HG03558 (cell line): ENCODE results near the gene STPG1.
"Not testable (repeated sequence)": the region's sequence is repeated elsewhere in the genome, so short reads cannot be mapped to it uniquely, and the experiment has no call there.

Source experiments
- ATAC-seq: cut with Tn5 transposase; IDR thresholded peaks from one replicate; pipeline ENCODE4 v1.9.1; 2021; ENCODE audit warnings: moderate number of reproducible peaks; ENCODE audit not compliant: unreplicated experiment; ENCODE audit errors: extremely low read depth

STPG1 gene

GRCh38 chr1:24413350-24414163 lies at the start of gene STPG1:
STPG1 (minus strand) TSS chr1:24413782; CDS start chr1:24401388, 12,394 bp downstream.
- ATAC-seq = no peak

GRCh38 chr1:24462128-24462527 lies 48.5 kb upstream of the STPG1 start:
- not testable (repeated sequence) for ATAC-seq

GRCh38 chr1:24459551-24460266 lies 46.1 kb upstream of the STPG1 start:
- no peak for ATAC-seq

GRCh38 chr1:24457866-24458265 lies 44.3 kb upstream of the STPG1 start:
- no peak for ATAC-seq

GRCh38 chr1:24455272-24455671 lies 41.7 kb upstream of the STPG1 start:
- no peak for ATAC-seq

GRCh38 chr1:24454673-24455072 lies 41.1 kb upstream of the STPG1 start:
- ATAC-seq = no peak

- no peak for ATAC-seq
Measured at GRCh38 chr1:24452922-24453485, 39.4 kb upstream of the STPG1 start.

GRCh38 chr1:24451746-24452145 lies 38.2 kb upstream of the STPG1 start:
- no peak for ATAC-seq

- ATAC-seq = no peak
Measured at GRCh38 chr1:24450857-24451397, 37.3 kb upstream of the STPG1 start.

- no peak for ATAC-seq
Measured at GRCh38 chr1:24450316-24450715, 36.7 kb upstream of the STPG1 start.

- ATAC-seq = not testable (repeated sequence)
Measured at GRCh38 chr1:24446446-24446845, 32.9 kb upstream of the STPG1 start.

- ATAC-seq = no peak
Measured at GRCh38 chr1:24443241-24443656, 29.7 kb upstream of the STPG1 start.

GRCh38 chr1:24442764-24443163 lies 29.2 kb upstream of the STPG1 start:
- ATAC-seq = no peak

GRCh38 chr1:24441996-24442668 lies 28.6 kb upstream of the STPG1 start:
- no peak for ATAC-seq

- ATAC-seq = no peak
Measured at GRCh38 chr1:24441480-24441879, 27.9 kb upstream of the STPG1 start.

GRCh38 chr1:24440436-24440835 lies 26.9 kb upstream of the STPG1 start:
- ATAC-seq = no peak

GRCh38 chr1:24438423-24438901 lies 24.9 kb upstream of the STPG1 start:
- ATAC-seq = no peak

- ATAC-seq = no peak
Measured at GRCh38 chr1:24437631-24438396, 24.2 kb upstream of the STPG1 start.

GRCh38 chr1:24435782-24436365 lies 22.3 kb upstream of the STPG1 start:
- ATAC-seq = no peak
